CD4-positive, alpha-beta T cell treated with Interferon alpha-2 for 1 hour (primary cell): ENCODE measurements around the gene TRIO.

Experiments used
- DNase-seq, 2 donors: peaks; one replicate each; pipeline ENCODE4 v3.0.0-alpha.2; 2020 to 2022

The TRIO gene

DNA sequence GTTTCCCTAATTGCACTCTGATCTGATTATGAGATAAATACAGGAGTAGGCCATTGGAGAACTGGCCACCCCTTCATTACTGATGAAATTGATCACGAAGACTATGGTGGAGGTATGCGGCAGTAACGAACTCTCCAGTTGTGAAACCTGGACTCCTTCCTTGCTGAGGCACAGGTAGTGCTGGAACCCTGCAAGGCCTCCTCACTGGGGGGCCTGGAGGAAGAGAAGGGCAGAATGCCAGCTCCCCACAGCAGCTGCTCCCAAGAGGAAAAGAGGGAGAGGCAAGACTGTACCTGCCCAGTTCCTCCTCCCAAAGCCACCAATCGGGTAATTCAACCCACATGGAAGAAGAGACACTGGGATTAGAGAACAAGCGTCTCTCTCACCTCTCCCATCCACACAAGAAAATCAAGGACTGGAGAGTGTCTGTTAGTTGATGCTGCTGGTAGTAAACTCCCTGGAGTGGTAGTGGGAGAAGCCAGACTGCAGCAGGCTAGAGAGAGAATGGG is 19.1 kb upstream of the TRIO start:
- DNase-seq, result no peak

DNA sequence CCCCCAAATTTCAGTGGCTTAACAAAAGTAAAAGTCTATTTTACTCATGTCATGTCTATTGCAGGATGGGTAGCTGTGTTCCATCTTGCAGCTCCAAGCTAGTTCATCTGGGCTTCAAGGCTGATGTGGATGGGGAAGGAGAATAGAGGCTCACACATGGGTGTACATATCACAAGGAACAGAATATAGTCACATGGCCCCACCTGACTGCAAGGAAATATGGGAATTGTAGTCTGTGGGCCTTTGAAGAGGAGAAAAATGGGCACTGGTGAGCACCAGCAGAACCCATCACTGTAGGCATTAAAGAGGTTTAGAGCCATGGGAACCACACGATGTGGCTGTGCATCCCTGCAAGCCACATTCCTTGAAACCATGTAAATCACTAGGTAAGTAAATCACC is 17.9 kb upstream of the TRIO start:
- DNase-seq, result no peak

DNA sequence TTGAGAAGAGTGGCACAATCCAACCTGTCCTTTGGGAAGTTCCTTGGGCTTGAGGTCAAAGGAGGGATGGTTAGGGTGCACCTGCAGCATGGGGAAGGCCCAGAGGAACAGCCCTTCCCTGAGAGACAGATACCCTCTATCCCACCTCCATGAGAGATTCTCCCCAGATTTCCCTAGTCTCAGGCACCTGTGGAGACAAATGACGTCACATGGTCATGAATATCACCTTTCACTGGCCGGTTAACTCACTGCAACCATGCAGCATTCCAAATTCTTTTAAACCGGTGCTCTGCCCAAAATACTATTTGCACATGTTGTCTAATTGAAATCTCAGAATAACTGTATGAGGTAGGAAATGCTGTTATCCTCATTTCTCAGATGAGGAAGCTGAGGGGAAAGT is 15.6 kb upstream of the TRIO start:
- DNase-seq, result no peak

DNA sequence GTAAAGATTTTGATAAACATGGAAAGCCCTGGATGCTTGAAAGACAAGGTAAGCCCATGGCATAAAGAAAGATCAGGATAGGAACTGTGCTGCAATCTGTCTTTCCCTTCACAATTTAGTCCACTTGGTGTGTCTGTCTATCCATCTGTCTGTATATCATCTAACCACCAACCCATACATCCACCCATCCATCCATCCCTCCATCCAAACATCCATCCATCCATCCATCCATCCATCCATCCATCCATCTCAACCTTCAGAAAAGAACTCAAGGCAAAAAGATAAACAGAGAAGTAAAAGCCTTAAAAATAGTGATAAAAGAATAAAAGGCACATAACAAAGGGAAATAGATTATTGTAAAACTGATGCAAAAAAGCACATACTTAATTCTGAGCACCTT is 15.1 kb upstream of the TRIO start:
- no peak for DNase-seq

DNA sequence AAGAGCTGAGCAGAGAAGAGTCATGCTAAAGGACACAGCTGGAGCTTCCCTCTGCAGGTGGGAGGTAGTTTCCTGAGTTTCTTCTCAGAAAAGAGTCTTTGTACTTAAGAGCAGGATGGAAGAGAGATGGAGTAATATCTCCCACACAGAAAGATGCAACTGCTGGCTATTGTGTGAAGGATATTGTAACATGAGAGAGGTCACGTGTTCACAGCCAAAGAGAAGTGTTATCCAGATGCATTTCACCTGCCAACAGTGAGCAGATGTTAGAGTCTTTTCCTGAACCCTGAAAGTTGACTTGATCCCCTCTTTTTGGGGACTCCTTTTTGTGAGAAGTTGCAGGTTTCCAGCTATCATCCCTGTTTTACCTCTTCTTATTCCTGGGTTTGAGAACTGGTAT is 14.0 kb upstream of the TRIO start:
- no peak for DNase-seq

DNA sequence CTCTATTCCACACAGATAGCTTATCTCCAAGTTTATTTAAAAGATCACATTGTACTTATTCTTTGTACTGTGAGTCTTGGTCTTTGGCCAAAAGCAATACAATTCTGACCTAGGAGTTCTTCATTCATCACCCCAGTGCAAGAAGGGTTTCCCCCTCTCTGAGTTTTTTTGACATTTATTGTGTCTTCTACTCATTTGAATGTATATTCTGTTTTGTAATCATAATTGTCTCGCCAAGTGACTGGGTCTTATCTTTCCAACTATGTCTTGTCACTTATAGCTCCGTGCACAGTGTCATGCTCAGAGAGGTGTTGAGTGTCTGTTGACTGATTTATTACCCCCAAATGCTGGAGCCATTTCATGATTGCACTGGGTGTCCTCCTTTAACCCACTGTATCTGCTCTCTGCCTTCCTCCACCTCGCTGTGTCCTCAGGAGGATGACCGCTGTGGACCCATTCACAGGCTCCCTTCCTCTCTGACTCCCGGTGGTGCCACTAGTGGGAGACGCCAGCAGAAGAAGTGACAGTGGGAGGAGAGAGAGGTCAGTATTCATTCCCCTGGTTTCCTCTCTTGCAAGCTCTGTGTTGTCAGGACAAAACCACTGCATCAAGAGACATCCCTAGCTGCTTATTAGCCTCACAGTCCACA is 11.2 kb upstream of the TRIO start:
- no peak for DNase-seq

DNA sequence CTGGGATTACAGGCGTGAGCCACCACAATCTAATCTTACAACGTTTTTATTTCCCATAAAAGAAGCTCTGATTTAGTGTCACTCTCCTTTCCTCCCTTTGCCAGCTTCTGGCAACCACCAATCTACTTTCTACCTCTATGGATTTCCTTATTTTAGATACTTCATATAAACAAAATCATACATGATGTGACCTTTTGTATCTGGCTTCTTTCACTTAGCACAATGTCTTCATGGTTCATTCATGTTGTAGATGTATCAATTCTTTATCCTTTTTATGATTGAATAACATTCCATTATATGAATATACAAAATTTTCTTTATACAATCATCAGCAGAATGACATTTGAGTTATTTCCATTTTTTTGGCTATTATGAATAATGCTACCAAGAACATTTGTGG is 9.7 kb upstream of the TRIO start:
- DNase-seq, result no peak

DNA sequence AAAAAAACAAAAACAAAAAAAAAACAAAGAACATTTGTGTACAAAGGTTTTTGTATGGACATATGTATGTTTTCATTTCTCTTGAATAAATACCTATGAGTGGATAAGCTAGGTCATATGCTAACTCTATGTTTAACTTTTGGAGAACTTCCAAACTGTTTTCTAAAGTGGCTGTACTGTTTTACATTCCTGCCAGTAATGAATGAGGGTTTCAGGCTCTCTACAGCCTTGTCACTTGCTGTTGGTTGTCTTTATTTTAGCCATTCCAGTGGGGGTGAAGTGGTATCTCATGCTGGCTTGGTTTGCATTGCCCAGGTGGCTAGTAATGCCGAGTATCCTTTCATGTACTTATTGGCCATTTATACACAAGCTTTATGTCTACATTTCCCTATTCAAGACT is 9.1 kb upstream of the TRIO start:
- DNase-seq, result no peak

DNA sequence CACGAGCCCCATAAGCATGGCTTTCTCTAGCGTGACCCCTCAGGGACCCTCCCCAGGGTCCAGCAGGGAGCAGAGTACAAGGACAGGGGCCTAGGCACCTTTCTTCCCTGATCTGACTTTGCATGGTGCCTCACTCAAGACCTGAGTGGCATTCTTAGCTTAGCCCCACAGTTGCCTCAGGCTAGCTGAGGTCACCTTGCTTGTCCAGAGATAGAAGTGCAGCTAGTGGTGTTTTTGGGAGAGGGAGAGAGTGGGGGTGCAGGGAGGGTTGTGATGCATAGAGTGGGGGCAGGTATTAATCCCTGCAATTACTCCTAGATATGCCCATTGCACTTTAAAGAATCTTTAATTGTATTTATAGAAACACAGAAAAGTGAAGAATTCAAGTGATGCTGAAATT is 8.4 kb upstream of the TRIO start:
- no peak for DNase-seq

DNA sequence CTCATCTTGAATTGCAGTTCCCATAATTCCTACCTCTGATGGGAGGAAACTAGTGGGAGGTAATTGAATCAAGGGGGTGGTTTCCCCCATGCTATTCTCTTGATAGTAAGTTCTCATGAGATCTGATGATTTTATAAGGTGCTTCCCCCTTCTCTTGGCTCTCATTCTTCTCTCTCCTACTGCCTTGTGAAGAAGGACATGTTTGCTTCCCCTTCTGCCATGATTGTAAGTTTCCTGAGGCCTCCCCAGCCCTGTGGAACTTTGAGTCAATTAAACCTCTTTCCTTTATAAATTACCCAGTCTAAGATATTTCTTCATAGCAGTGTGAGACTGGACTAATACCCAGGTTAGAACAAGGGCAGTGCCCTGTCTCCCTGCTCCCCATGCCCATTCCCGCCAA is 7.5 kb upstream of the TRIO start:
- no peak for DNase-seq

DNA sequence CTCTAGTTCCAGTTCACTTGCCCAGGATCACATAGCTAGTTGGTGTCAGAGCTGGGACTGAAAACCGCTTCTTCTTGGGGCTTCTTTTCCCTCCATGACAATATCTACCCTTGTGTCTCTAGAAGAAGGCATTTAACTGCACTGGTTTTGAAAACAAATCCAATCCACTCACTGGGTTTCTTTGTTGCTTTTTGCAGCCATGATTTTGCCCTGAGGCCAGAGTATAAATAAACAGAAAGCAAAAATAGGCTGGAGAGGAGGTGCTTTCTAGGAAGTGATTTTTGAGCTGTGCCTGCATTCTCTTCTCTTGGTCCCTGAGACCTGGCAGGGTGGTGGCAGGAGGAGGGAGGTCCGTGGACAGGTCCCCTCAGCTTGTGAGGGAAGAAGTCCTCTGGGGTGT is 6.9 kb upstream of the TRIO start:
- no peak for DNase-seq

DNA sequence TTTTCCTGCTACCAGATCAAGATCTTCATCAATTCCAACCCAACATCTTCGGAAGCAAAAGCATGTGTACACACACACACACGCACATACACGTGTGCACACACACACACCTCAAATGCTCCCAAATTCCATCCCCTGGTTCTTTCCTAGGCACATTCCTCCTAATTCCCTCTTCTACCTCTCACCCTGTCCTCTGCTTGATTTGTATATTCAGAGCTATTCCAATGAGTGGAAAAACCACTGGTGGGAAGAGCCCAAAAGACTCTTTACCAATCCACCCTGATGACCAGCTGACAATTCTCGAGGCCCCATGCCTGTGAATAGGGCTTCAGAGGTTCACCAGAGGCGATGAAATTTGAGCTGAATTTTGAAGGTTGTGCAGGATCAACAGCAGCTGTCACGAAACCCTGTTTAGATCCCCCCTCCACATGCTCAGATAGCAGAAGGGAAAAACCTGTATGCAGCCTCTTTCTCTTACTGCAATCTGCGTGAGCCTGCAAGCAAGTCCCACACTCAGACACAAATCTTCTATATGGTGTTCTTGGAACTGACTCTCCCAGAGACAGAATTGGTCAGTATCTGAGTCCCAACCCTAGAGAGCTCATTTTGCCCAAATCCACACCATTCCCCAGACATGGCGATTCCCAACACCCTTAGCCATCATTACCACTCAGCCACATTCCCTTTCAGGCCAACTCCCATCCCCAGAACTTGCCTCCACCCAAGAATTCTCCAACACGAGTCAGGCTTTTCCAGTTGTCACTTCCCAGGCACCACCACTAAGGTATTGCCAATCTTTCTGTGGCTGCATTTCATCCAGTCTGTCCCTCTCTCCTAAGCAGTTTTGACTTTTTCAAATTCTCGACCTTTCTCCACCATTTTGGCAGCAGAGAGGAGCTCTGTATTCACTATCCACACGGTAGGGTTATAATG is 4.3 kb upstream of the TRIO start:
- DNase-seq, result no peak

DNA sequence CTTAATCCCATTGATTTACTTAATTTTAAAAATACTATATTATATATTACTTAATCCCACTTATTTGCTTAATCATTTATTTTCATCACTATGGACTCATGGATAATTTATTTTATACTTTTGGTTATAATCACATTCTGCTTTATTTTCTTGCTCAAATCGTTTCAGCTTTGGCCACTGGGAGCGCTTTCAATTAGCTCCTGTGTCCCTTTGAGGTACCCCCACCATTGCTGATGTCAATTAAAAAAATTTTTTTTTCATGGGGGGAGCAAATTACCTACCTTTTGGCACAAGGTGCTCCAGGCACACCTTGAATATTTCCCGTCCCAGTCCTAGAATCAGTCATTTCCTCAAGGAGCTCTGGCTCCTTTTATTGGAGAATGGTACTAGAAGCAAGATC is 1.4 kb upstream of the TRIO start:
- no peak for DNase-seq

DNA sequence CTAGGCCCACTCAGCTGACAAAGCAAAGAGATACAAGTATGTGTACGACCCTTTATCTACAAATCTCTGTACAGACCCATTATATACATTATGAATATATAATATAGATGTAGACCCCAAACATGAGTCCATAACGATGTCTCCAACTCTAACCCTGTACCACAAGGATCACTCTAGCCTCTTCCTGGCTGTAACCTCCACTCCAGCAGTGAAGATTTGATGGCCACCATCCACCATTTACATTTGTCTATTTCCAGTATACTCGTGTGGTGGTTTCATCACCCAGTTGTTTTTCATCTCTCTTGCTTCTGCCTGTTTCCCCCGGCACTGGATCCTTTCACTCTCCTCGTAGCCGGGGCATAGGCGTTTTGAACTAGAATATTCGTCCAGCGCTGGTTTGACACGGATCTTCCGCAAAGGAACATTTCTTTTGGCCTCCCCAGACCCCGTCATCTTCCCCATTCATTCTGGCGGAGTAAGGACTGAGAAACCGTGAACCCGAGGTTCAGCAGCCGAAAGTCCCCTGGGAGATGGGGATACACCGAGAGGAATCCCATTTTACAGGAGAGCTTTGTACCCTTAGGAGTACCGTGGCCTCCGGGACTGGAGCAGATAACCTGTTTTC is 828 bp upstream of the TRIO start:
- no peak for DNase-seq

DNA sequence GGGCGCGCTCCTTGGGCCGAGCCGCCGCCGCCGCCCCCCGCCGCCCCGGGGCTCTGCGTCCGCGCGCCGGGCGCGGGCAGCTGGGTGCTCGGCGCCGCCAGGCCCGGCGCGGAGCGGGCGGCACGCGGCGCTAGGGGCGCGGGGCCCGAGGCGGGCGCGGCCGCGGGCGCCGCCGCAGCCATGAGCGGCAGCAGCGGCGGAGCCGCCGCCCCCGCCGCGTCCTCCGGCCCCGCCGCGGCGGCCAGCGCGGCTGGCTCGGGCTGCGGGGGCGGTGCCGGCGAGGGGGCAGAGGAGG is 351 bp downstream of the TRIO start:
- DNase-seq, result no peak

DNA sequence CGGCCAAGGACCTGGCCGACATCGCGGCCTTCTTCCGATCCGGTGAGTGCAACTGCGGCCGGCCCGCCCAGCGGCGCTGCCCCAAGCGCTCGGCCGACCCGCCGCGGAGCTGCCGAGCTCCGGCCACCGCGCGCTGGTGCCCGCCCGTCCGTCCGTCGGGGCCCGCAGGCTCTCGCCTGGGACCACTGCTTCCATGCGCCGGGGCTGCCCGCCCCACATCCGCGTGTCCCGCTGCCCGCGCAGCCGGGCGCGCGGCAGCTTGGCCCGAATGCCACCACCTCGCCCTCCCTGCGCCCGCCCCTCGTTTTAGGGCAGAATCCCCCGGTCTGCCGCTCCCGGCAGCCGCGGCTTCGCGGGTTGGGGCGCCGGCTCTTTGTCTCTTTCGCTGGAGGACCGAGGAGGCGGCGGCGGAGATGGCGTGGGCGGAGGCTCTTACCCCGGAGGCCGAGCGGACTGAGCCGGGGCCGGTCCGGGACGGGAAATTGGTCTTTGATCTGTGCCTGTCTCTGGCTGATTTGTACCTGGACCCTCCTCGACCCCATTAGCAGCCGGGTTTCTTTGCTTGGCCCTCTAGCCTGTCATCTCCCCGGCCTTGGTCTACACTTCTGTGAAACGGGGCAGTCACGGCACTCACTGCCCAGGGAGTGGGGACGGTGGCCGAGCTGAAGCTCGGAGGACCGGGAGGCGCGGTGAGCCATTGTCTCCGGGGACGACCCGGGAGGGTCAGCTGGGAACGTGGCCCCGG is 871 bp downstream of the TRIO start:
- DNase-seq, result peak; percentile 20 to 27

DNA sequence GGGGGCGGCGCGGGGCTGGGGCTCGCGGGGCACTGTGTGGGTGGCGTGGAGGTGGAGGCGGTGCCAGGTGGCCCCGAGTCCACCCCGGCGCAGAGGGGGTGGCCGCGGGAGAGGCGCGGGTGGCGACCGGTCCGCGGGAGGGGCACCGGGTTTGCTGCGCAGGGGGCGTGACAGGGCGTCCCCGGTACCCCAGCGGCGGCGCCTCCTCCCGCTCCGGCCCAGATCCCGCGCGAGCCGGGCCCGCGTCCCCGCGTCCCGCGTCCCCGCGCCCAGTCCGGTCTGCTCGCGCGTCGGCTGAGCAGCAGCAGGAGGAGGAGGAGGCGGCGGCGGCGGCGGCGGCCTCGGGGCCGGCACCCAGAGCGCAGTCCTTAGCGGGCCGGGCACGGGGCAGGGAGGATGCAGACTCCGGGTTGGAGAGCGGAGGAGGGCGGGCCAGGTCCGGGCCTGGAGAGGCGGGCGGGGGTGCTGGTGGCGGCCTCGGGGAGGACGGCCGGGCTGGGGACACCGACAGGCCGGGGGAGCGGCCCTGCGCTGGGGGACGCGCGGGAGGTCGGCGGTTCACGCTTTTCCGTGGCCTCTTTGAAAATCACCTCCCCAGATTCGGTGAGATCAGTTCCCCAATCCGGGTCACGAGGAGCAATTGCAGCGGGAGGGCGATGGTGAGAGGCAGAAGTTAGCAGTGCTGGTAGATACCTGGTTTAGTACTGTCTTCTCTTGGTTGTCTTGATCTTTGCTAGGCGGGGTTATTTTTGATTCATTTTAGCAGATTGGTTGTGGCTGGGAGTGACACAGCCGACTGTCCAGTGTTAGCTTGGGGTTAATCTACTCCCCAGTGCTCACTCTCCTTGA is 1.7 kb downstream of the TRIO start:
- DNase-seq, result peak; percentile 49 to 72

DNA sequence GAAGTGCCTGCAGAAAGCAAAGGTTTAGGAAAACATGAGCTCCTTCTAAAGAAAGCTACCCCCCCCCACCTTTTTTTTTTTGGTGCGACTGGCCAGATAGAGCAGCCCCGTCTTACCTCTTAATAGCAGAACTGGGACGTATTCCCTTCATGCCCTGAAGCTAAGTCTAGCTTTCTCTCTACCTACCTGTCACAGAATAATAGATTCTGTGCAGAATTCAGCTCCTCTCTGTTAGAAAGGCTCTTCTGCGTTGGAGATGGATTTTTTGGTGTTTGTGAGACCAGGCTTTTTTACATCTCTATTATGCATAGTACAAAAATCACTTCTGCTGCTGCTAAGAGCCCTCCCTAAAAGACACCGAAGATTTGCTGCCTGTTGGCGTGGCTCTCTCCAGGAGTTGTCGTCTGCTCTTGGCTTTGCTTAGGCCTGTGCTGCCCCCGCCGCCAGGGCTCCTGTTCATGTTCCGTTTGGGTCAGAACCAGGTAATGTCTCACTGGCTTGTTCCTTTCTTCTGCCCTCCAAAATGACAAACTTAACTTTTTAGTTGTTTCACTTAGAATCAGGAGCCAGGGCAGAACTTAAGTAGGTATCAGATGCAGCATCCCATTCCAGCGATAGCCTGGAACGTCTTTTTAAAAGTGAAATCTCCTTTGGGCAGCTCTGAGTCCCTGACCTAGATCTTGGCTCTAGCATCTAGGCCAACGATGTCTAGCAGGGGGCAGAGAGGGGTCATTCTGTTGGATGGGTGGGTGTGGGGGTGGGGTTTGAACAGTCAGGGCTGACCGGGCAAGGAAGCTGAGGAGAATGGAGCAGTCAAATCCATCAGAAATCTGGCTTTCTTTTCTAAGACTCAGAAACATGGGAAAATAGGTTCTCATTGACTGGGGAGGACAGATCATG is 2.5 kb downstream of the TRIO start:
- no peak for DNase-seq

DNA sequence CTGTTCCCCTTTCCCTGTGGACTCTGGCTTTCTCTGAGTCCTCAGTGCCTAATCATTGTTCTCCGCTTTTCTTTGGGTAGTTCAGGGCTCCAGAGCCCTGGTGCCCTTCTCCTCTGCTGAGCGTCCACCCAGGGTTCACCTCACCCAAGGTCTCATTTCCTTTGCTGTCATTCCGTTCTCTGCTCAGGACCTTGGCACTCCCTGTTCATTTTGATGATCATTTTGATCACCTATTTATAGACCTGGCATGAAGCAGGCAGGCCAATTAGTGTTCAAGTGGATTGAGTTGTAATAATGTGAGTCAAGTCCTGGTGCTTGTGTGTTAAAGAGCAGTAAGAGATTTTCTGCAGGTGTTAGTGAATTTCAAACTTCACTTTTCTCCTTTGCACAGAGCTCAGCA is 3.6 kb downstream of the TRIO start:
- DNase-seq, result no peak

DNA sequence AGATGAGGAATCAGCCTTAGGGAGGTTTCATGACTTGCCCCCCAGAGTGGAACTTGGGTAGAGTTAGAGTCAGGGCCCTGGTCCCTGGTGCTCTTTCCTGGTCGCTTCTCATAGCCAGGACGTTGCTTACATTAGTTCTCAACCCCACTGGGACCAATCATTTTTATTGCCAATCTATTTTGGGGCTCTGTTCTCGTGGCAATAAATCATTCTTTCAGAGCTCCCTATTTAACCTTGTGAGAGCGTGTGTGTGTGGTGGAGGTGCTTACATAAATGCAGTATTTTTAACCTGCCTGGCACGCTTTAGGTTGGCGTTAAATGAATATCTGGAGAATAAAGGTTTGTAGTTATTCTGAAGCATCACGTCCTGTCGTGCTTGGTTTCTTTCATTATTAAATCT is 4.1 kb downstream of the TRIO start:
- no peak for DNase-seq

DNA sequence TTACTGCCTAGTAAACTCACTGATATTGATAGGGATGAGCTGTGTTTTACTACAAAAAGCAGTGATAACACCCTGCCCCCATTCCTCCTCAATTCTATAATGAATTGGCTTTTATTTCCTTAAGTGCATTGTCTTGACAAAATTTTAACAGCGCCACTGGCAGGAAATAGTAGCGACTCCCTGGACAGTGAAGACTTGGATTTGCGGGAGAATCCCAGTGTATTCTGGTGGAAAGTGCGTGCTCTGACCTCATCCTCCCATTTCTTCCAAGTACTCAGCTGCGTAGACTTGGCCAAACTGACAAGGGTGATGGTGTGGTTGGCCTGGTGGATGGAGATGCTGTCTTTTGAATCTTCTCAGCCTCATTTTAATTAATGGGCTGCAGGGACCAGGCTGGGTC is 5.3 kb downstream of the TRIO start:
- DNase-seq, result no peak
